HUDEP-2 (cell line): ENCODE measurements around the gene KIF3A.

Source experiments
- DNase-seq, 76 experiments: peaks; one replicate each; lab custom pipeline; 2025; ENCODE audit not compliant: unreplicated experiment in 76 of 76; lab: John Stamatoyannopoulos, UW

KIF3A gene

DNA sequence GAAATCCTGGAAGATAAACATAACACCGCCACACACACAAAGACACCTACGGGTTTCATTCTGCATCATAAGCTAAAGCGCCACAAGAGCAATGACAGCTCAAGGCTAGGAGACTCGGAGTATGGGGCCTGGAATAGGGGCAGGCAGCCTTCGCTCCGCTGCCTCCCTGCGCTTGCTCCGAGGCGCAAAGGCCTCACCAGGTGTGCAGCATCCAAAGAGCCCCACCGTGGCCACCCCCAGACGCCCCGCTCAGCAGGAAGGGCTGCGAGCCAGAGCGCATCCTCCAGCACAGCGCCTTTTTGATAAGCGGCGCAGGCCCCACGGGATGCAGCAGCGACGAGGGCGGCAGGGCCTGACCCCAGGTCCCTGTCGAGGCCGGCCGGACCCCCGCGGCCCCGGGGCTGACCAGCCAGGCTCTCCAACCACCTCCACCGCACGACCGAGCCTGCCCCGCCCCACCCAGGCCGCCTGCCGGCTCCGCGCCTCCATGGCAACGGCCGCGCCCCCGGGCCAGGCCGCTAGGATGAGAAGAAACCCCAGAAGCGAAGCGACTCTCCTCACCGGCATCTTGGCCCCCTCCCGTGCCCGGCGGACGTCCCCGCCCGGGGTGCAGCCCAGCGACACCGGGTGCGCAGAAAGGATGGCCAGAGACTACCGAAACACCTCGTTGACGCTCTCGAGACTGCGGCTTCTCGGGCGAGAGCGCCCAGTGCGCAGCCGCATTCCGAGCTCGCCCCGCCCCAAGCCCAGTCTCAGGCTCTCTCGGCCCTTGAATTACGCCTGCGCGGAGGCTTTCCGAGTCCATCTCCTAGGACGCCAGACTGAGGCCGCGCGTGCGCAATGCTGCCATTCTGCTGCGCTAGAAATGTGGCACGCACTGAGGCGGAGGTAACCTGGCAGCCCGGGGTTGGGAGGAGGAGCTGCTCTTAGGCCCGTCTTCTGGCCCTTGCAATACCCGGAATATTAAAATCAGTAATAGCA lies at the start of gene KIF3A:
Gene KIF3A (minus strand): TSS at position 694 of the 981 bp plus-strand sequence. CDS start 127 bp downstream, at position 567.
- DNase-seq: peak in 74 of 76 experiments; percentile 72 to 97 (median 95)

DNA sequence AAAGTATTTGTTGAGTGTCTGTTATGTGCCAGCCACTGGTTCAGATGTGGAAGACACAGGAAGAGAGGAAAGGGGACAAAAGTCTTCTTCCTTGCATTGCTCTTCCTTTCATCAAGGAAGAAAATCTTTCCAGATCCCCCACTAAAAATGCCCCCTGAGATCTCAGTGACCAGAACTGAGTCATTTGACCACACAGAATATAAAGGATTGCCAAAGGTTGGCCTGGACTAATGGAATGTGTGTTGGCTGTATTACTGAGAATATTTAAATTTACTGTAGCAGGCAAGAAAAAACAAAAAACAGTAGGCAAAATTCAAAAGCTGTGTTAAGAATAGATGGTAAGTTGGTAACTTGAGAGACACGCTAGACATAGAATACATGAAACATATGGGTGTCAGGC lies 49.7 kb upstream of the KIF3A start:
- no peak for DNase-seq

DNA sequence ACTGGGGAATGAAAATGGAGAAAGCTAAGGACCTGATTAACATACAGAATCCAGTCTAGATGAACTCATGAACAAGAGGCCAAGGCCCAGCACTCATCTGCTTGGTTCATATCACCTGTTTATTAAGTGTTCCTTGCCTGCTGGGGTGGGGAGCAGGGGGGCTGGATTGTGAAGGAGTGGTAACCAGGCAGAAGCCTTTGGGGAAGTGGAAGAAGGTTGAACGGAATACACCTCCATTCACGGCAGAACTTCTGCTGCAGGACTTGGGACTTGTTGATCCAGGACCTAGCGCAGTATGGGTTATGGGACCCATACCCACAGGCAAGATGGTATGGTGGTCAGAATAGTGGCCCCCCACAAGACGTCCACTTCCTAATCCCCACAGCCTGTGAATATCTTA lies 48.5 kb upstream of the KIF3A start:
- no peak for DNase-seq

DNA sequence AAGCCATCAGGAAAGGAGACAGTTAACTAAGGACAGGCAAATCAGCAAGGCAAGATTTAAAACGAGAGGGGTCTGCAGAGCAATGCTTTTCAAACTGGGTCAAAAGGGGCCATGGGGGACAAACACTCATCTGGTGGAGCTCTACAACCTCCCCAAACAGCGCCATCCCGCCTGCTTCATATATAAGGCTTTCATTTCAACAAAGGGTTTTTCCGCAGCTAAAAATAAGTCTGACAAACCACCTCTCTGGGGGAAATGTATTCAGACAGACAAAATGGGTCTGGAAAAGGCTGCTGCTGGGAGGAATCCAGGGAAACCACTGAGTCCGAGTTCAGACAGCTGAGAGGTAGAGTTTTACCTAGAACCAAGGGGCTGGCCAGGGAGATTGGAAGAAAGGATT lies 48.0 kb upstream of the KIF3A start:
- no peak for DNase-seq

DNA sequence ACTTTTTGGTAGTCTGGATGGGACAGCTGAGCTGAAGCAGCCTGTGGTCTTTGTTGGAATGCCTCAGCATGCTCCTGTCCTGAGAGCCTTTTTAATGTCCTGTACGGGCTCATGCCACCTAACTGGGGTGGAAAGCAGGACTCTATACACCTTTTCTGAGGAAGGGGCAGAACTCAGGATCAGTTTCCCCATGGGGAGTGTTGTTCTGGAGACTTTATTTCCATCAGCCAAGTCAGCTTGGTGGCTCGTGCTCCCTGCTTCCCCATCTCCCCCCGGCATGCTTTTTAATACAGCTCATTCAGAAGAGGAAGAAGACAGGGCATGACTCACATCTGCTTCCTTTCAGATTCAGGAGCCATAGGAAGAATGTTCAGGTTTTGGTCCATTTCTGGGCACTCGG lies 44.8 kb upstream of the KIF3A start:
- no peak for DNase-seq

DNA sequence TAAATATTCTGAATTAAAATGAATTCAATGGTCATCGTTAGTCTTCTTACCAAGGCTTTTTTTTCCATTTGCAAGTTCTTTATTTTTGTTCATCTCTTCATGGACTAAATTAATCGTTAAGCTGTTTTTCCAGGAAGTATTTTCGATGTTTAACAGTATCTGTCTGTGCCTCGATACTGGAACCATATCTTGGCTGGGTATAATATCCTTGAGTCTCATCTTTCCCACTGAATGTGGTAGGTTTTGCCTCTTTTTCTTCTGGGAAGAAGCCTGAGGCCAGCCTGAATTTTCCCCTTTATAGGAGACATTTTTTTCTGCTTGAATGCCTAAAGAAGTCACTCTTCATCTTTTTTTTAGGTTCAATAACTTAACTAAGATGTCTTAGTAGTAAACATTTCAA lies 43.7 kb upstream of the KIF3A start:
- DNase-seq: no peak

DNA sequence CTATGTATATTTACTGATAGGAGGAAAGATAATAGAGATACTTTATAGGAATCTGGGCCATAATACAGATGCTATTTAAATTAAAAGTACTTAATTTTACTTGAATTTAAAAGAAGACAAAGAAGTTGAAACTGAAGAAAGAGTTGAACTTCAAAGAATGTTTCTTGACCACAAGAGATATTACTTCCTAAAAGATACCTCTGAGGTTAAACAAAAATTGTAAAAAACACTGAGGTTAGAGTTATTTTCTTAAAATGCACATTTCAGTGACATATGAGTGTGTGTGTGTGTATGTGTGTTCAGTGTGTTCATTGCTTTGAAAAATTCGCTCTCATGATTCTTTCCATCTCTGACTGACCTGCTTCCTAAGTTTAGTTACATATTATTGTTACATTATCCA lies 43.2 kb upstream of the KIF3A start:
- no peak for DNase-seq

DNA sequence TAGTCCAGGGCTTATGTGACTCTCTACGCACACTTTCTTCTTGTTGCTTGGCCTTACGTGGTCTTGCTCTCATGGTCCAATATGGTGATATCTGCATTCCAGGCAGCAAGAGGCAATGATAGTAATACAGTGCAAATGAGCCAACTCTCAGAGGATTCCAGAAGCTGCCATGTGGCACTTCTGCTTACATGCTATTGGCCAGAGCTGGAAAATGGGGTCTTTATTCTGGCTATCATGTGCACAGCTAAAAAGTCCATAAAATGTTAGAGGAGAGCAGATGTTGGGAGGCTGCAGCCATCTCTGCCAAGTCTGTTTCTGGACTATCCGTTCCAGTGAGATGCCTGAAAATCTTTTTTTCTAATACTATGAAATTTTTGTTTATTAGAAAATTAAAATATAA lies 42.6 kb upstream of the KIF3A start:
- DNase-seq: no peak

DNA sequence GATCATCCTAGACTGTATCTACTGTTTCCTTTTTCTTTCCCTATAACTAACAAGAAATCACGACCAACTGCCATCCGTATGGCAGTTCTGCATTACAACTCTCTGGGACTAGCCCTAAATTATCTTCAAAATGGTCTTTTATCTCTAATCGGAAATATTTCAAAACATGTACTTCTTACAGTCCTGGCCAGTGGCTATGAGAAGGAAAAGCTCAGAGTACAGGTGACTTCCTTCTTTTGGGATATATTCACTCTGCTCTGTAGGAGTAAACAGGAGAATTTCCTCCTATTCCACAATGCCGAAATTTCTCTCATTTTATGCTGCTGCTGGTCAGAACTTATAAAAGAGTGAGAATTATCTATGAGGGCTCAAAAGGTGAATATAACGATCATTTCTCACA lies 41.5 kb upstream of the KIF3A start:
- no peak for DNase-seq

DNA sequence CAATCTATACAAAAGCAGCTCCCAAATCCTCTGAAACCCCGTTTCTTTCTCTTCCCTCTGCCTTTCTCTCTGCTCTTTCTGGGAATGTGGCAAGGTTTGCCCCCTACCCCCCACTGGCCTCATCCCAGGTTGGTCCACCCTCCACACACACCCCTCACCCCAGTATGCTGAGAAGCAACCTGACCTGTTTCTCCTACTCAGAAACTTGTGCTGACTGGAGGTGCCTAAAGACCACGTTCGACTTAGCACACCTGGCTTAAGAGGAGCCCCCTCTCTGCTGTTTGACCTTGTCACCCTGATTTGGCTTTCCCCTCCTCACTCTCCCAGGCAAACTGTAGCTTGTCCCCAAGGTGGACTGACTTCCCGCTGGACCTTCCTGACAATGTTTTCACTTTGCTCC lies 40.8 kb upstream of the KIF3A start:
- no peak for DNase-seq

DNA sequence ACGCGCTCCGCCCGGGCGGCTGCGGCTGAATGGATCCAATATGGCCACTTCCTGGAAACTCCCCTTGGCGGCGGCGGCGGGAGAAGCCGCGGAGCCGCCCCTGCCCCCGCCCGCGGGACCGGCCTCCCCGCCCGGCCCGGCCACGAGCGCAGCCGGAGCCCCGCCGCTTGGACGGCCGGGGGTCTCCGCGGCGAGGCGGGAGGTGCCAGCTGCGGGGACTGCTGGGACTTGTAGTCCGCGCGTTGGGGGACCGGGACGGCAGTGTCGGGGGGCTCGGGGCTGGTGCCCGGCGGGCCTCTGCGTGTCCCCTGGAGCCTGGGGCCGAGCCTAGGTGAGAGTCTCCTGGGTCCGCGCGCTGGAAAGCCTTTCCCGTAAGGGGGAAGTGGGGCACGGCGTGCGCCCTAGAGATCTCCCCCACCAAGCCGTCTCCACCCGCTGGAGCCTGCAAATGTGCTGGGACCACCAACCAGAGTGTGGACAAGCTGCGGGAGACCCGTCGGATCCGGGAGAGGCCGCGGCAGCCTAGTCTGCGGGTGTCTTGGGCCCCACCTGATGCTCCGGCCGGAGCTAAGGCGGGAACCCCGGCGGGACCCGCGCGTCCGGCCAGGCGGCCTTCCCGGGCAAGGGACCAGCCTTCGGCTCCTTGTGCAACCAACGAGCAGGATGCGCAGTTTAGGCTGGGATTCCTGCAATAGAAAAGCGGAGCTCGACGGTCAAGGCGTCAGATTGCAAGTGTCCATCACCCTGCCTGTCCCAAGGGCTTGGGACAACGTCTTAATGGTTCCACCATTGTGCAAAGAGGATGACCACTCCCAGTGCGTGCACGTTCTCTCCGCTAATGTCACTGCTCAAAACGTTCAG lies 40.1 kb upstream of the KIF3A start, which contains the start of gene SEPTIN8:
Gene SEPTIN8 (minus strand): TSS at position 31 of the 861 bp plus-strand sequence. CDS start 102 bp downstream, outside the sequence.
- peak in 31 of 76 experiments; percentile 7 to 47 (median 26) for DNase-seq

DNA sequence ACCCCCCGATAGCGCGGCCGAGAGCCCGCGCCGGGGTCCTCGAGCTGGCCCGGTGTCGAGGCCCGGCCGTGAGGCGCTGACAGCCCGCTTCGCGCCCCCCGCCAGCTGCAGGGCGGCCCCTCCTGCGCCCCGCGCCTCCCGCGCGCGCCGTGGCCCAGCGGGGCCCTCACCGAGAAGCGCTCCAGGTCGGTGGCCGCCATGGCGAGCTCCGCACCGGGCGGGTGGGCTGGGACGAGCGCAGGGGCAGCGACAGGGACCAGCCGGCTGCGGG lies 39.5 kb upstream of the KIF3A start:
- DNase-seq: peak in 1 of 76 experiments; percentile 33

DNA sequence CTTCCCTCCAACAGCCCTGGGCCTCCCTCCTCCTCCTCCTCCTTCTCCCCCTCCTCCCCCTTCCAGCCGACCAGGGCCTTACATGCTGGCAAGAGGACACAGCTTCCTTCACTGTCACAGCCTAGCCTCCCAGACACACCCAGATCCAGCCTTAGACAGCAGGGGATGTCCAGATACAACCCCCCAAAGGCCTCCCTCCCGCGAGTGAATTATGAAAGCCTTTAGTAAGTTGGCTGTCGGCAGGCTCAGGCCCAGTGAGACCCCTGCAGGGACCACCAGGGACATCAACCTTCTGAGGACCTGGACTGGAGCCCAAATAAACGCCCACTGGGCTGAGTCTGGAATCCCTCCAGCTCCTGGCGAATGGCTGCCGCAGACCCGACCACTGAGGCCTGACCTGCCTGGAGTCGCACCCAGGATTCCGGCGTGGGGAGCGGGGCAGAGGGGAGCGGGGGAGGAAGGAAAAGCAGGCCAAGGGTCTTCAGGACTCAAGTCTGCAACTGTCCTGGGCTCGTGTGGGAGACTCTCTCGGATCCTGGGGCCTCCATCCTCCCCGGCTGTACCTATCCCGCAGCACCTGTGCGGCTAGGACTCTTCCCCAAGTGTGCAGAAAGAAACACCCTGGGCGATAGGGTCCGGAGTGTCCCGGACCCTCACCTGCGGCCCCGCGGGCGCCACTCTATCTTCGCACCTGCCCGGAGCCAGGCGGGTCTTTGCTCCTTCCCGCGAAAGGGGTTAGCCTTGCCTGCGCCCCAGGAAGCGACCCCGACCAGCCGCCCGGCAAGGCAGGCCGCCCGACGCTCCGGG lies 39.0 kb upstream of the KIF3A start:
- DNase-seq: peak in 67 of 76 experiments; percentile 8 to 78 (median 49)

DNA sequence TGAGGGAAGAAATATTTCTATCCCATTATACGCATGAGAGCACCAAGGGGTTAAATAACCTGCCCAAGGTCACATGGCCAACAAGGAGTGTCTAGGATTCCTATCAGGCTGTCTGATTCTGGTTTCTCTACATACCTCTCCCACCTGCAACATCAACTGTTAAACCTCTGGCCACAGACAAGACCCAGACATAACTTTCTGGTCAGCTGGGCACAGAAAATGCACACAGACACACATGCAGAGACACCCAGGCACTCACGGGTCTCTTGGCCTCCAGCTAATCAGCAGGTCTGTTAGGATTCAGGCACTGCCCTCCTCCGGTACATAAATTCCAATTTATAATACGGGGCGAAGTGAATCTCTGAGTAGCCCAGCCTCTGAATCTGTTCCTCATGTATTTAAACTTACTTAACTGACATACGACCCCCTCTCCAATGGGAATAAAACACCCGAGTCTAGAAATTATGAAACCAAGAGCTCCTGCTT lies 38.2 kb upstream of the KIF3A start:
- peak in 6 of 76 experiments; percentile 8 to 32 (median 11) for DNase-seq

DNA sequence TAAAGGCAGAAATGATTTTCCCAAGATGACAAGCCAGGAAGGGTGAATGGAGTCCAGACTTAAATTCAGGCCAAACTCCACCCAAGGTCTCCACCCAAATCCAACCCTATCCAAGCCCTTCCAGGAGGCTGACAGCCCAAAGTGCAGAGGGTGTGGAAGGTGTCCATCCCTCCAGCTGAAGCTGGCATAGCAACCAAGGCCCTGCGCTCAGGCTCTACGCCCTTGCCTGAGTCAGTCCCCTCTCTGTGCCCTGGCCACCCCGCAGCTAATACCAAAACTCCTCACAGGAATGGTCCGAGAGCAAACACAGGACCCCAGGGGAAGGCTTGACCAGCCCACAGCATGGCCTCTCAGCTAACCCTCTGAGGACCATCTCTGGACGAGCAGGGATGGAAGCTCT lies 37.5 kb upstream of the KIF3A start:
- DNase-seq: peak in 1 of 76 experiments; percentile 15

DNA sequence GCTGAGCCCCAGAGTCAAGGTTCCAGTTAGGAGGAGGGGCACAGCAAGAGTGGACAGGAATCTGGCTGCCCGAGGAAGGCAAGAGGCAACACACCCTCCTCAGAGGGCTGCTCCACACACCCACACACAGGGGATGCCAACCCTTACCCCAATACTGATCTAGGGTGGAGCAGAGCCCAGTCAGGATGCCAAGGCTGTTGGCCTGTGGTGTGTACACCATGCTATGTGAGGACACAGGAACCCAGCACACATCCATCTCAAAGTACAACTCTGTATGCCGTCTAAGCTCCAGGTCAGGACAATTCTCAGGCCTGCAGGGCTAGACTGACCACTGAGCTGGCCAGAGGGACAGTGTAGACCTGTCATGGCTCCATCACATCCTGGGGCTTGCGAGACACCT lies 37.1 kb upstream of the KIF3A start:
- DNase-seq: peak in 52 of 76 experiments; percentile 14 to 76 (median 52)

DNA sequence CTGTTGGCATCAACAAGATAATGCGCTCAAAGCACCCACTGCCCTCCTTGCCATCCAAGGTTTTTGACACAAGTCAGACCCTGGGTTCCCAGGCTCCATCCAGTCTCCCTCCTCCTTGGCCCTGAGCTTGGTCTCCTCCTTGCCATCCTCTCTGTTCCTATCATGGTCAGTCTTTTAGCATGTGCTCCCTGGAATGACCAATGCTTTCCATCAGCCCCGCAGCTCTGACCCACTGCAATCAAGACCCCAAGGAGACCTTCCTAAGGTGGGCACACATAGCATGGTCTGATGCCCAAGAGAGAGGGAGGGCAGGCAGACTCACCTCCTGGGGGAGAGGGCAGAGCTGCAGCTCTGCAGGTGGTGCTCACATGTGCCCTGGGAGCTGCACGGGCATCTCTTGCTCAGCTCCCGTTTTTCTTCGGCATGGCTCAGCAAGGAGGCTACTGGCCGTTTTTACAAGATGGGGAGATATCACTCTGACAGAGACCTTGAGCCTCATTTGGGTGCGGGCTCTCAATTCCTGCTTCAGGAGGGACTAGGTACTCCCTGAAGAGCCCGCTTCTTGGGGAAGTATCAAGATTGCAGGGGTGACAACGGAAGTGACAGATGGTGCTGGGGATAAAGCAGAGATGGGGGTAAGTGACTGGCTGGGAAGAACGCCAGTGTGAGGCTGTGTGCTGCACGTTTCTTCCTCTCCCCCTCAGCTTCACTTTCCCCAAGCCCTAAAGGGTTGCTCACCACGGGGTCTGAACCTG lies 36.4 kb upstream of the KIF3A start:
- peak in 63 of 76 experiments; percentile 12 to 81 (median 55) for DNase-seq

DNA sequence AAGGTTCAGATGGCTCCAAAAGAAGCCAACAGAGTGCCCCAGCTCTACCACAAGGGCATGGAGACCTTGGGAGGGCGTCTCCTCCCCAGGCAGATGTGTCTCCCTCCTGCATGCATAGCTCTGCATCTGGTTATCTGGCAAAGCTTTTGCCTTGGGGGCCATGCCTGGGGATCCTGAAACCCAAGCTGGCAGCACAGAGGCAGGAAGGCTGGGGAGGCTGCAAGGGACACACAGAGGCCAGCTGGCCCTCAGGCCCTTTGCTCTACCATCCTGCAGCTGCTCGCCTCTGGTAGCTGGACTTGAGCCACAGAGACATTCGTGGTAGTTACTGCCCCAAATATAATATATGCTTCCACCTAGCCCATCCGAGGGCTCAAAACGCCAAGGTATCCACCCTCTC lies 35.8 kb upstream of the KIF3A start:
- peak in 19 of 76 experiments; percentile 3 to 38 (median 14) for DNase-seq

DNA sequence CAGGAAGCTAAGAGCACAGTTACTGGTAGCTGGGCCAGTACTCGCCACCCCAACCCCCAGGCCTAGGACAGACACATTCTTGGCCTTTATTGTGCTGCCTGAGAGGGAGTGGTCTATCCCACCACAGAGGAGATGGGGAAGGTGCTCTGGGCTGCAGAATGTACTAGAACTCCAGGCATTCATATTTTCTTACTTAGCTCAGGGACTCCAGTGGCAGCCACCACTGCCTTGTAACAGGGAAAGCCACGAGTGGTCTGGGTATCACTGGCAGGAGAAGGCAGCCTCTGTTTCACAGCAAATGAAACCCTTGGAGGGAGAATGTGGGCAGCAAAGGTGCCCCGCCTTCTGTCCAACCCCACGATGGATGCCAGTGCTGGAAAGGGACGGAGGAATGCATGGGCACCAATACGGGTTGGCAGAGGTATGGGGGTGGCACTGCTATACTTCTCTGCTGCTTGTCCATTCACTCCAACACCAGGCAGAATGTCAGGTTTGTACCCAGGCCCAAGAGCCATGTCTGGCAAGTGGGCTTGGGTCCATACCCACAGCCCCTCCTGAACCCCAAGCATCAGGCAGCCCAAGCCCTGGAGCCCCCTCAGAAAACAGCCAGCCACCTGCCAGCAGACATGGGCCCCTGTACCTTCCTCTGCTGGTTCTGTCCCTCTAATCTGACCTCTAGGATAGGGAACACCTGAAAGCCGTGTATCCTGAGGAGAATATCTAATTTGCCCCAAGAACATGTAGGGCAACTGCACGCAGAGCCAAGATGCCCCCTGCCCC lies 35.1 kb upstream of the KIF3A start:
- no peak for DNase-seq
